GM18502 (cell line): ENCODE results near the gene KLK12.

Source experiments
- ATAC-seq: cut with Tn5 transposase; IDR thresholded peaks from one replicate; pipeline ENCODE4 v1.9.1; 2021; ENCODE audit warnings: mild to moderate bottlenecking; ENCODE audit not compliant: unreplicated experiment, poor library complexity

The KLK12 gene

GRCh38 chr19:51034704-51035103 is at the start of gene KLK12:
Gene KLK12 (minus strand): TSS chr19:51035002. CDS start chr19:51034621, 381 bp downstream.
- no peak for ATAC-seq

GRCh38 chr19:51084505-51084904 is 49.7 kb upstream of the KLK12 start:
- ATAC-seq = no peak

GRCh38 chr19:51083783-51084182 is 49.0 kb upstream of the KLK12 start:
- ATAC-seq = no peak

- ATAC-seq = no peak
These were observed 48.4 kb upstream of the KLK12 start for GRCh38 chr19:51083181-51083580.

GRCh38 chr19:51082611-51083010 is 47.8 kb upstream of the KLK12 start, which contains the start of gene KLK14:
Gene KLK14 (minus strand): TSS chr19:51082887. CDS start chr19:51082614, 273 bp downstream.
- ATAC-seq = no peak

GRCh38 chr19:51081476-51081875 is 46.7 kb upstream of the KLK12 start:
- ATAC-seq = no peak

GRCh38 chr19:51079481-51080110 is 44.8 kb upstream of the KLK12 start:
- no peak for ATAC-seq

GRCh38 chr19:51078731-51079130 is 43.9 kb upstream of the KLK12 start:
- no peak for ATAC-seq

GRCh38 chr19:51078104-51078503 is 43.3 kb upstream of the KLK12 start:
- no peak for ATAC-seq

GRCh38 chr19:51076631-51077213 is 41.9 kb upstream of the KLK12 start:
- ATAC-seq = no peak

- no peak for ATAC-seq
These were observed 41.2 kb upstream of the KLK12 start for GRCh38 chr19:51075998-51076397.

- ATAC-seq = no peak
These were observed 36.2 kb upstream of the KLK12 start for GRCh38 chr19:51071095-51071405.

- no peak for ATAC-seq
These were observed 35.7 kb upstream of the KLK12 start for GRCh38 chr19:51070334-51071094.

- no peak for ATAC-seq
These were observed 31.8 kb upstream of the KLK12 start for GRCh38 chr19:51066393-51067186.

- ATAC-seq = no peak
These were observed 30.6 kb upstream of the KLK12 start for GRCh38 chr19:51065221-51065960.

- no peak for ATAC-seq
These were observed 29.9 kb upstream of the KLK12 start, which contains the start of gene KLK13 for GRCh38 chr19:51064534-51065220. Gene KLK13 (minus strand): TSS chr19:51065092. CDS start chr19:51065067, 25 bp downstream.

GRCh38 chr19:51063664-51064063 is 28.9 kb upstream of the KLK12 start:
- no peak for ATAC-seq

GRCh38 chr19:51060973-51061372 is 26.2 kb upstream of the KLK12 start:
- ATAC-seq = no peak

GRCh38 chr19:51060336-51060735 is 25.5 kb upstream of the KLK12 start:
- ATAC-seq = no peak
